Stimulated activated naive CD8-positive, alpha-beta T cell treated with anti-CD3 and anti-CD28 coated beads, Interleukin-15, Interleukin-2, amounts not matched to agents 100 U/mL and 50 U/mL, for 24 hours (primary cell): ENCODE measurements around the gene NSG1.

ENCODE experiments used
- ATAC-seq: fragments of 150-1000 bp; cut with Tn5 transposase; one replicate; pipeline ENCODE4 v1.10.0; 2021
- DNase-seq: peaks from one replicate; pipeline ENCODE4 v3.0.0; 2021

Gene NSG1

DNA sequence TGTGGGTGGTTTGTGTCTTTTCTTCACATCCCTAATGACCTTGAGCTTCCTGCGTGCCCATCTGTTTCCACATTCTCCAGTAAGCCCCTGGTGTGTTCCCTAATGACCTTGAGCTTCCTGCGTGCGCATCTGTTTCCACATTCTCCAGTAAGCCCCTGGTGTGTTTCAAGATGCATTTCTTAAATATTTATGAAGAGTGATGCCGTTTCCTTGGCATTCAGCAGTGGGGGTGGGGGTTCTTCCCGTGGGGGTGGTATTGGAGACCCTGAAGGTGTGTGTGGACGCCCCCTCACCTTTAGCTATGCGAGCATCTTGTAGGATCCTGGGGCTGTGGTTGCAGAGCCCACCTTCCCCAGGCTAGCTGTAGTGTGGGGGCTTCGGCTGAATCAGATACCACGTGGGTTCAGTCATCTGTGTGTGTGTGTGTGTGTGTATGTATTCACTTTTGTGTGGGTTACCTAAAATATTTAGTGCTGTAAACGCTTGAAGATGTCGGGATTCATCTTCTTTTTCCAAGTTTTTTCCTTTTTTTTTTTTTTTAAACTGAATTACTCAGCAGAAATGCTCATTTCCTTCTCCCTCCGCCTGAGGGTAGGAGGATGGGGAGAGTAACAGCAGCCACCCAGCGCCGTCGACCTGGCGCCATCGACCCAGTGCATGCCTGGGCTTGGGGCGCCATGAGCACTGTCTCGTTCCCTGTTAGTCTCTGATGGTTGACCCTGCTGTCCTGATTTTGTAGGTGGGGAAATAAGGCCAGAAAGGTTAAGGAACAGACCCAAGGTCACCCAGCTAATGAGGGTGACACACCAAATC lies 9.9 kb downstream of the NSG1 start:
- no peak for DNase-seq
- ATAC-seq: no peak

DNA sequence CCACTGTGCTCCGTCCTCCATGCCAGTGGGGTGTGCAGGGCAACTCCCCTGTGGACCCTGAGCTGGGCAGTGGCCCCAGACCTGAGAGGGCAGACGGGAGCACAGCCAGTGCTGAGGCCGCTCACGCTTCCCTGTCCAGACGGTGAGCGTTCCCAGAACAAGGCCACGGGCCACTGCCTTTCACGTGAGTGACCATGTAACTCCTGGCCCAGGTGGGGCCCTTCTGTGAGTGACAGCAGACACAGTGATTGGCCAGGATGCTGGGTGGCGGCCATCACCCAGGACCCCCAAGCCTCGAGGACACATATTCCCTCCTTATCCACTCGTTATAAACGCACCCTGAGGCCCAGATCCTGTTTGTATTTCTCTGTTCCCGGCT lies 10.5 kb downstream of the NSG1 start:
- DNase-seq: no peak
- no peak for ATAC-seq

DNA sequence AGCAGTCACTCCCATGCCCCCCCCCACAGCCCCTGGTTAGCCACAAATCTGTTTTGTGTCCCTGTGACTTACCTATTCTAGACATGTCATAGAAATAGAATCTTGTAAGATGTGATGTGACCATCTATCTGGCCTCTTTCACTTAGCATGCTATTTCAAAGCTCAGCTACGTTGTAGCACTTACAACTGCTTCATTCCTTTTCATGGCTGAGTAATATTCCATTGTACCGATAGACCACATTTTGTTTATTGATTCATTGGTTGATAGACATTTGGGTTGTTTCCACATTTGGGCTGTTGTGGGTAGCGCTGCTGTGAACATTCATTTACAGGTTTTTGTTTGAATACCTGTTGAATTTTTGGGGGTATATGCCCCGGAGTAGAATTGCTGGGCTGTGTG lies 11.5 kb downstream of the NSG1 start:
- ATAC-seq (no peak), DNase-seq (no peak)

DNA sequence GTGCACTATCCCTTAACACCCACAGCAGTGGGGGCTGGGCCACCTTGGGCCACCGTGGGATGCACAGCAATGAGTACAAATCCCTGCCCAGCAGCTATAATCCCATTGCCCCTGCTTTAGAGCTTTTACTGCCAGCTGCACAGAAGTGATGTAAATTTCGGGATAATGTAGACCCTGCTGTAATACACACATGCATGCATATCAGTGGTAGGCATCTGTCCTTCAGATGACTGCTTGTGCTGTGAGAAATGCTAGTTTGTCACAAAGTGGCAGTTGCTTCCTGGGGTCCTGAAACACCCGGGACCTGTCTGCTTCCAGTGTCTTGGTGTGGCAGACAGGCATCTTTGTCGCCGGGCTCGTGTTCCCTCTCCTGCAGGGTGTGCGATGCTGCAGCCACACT lies 14.1 kb downstream of the NSG1 start:
- ATAC-seq (no peak), DNase-seq (no peak)

DNA sequence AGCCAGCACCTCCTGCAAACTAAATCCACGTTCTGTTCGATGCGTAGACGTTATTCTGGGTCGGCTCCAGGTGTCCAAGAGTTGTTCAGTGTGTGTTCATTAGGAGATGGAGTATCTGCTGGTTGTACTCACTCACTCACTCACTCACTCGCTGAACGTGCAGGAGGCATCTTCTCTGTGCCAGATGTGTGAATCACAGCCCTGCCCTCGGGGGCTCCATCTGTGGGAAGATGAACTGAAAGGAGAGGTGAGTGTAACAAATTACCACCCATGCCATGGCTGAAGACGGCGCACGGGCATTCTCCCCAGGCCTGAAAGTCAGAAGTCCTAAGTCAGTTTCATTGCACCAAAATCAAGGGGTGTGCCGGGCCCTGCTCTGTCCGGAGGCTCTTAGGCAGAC lies 16.1 kb downstream of the NSG1 start:
- DNase-seq: no peak
- no peak for ATAC-seq

DNA sequence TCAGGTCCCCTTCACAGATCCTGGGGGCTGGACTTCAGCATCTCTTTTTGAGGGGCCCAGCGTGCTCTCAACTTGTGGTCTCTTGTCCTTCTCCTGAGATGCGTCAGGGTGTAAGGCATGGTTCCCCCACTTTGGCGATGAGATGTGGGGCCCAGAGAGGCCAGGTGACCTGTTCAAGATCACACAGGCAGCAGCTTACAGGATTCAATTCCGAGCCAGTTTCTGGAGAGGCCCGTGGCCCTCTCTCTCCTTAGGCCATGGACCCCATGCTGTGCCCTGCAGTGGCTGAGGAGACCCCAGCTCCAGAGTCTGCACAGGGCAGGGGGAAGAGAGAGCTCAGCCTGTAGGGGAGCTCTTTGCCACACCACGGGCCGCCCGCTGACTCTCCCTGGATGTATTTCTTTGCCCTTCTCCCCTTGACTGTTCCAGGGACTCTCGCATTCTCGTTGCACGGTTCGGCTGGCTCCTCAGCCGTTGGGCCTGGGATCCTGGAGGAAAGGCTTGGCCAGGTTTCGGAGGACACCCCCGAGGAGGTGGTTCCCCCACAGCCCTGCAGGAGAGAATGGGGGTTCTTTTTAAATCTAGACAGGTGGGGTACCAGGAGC lies 18.6 kb downstream of the NSG1 start:
- no peak for ATAC-seq

GRCh38 chr4:4406455-4407298 lies 19.8 kb downstream of the NSG1 start:
- no peak for DNase-seq
- peak; percentile 12 for ATAC-seq

More for the DNA sequence above, 18.6 kb downstream of the NSG1 start:
- DNase-seq: no peak

GRCh38 chr4:4407299-4408131 lies 20.6 kb downstream of the NSG1 start:
- ATAC-seq: peak; percentile 20
- no peak for DNase-seq

DNA sequence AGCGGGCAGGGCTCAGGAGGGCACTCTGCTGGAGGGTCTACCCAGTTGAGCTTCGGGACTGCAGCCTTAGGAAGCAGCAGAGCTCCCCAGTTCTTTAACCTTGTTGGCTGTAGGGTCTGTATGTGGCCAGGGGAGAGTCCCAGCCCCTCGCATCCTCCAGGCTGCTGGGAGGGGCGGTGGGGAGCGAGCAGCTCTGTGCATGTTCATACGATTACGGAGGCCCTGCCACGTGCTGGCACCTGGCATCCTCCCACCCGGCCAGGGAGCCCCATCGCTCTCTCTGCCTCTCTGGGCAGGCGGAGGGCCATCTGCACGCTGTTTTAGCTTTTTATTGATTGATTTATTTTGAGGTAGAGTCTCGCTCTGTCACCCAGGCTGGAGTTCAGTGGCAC lies 21.2 kb downstream of the NSG1 start:
- DNase-seq: no peak
- ATAC-seq: no peak

GRCh38 chr4:4408576-4409335 lies 21.9 kb downstream of the NSG1 start:
- DNase-seq (no peak), ATAC-seq (no peak)

- DNase-seq: no peak
- no peak for ATAC-seq
Measured at GRCh38 chr4:4409416-4410115, 22.7 kb downstream of the NSG1 start.

DNA sequence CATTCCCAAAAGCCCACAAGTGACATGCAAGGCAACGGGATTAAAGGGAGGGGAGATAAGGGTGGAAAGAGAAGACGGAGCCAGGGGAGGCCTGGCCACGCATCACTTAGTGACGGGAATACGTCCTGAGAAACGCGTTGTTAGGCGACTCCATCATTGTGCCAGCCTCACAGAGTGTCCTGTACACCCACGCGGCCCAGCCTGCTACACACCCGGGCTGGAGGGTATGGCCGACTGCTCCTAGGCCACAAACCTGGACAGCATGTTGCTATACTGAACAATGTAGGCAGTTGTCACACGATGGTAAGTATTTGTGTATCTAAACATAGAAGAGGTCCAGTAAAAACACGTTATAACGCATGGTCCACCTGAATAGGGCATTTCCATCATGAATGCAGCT lies 23.4 kb downstream of the NSG1 start:
- ATAC-seq (no peak), DNase-seq (no peak)

DNA sequence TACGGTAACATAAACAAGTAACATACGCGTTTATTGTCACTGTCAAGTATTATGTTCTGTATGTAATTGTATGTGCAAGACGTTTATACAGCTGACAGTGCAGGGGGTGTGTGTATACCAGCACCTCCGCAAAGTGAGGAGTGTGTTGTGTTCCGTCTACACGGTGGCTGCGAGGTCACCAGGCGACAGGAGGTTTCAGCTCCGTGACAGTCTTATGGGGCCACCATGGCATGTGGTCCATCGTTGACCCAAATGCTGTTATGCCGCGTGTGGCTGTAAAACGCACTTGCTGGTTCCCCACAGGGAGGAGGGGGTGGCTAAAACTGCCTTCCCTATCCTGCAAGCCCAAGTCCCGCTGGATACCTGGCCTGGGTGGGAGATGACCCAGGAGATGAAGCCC lies 25.0 kb downstream of the NSG1 start:
- ATAC-seq: no peak
- DNase-seq: no peak

DNA sequence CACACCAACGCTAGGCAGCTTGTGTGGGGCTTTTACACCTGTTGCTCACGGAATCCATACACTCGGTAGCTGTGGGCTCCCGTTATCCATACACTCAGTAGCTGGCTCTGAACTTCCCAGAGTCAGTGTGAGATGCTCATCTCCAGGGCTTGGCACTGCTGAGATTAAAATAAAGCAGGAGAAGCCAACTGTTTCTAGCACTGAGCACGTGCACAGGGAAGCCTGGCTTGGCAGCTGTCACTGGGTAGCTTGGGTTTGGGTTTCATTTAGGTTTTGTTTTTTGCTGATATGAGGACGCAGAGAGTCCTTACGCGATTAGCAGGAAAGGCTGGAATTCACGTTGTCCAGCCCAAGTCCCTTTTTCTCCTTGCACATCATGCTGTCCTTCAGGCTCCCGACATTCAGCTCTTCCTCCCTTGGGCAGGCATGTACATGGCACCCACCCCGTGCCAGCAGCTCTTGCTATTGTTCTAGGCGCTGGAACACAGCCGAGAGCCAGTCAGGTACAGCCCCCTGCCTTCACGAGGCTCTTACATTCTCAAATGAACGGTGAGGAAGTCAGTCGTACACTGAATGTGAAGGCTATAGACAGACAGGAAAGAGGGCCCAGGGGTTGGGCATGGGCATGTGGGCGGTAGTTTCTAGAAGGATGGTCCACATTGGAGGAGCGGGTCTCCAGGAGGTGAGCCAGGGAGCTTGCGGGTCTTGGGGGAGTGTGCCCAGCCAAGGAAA lies 25.9 kb downstream of the NSG1 start:
- DNase-seq: no peak
- ATAC-seq: no peak

GRCh38 chr4:4413373-4413725 lies 26.4 kb downstream of the NSG1 start:
- no peak for DNase-seq
- no peak for ATAC-seq

GRCh38 chr4:4413806-4414205 lies 26.9 kb downstream of the NSG1 start:
- ATAC-seq (no peak), DNase-seq (no peak)

DNA sequence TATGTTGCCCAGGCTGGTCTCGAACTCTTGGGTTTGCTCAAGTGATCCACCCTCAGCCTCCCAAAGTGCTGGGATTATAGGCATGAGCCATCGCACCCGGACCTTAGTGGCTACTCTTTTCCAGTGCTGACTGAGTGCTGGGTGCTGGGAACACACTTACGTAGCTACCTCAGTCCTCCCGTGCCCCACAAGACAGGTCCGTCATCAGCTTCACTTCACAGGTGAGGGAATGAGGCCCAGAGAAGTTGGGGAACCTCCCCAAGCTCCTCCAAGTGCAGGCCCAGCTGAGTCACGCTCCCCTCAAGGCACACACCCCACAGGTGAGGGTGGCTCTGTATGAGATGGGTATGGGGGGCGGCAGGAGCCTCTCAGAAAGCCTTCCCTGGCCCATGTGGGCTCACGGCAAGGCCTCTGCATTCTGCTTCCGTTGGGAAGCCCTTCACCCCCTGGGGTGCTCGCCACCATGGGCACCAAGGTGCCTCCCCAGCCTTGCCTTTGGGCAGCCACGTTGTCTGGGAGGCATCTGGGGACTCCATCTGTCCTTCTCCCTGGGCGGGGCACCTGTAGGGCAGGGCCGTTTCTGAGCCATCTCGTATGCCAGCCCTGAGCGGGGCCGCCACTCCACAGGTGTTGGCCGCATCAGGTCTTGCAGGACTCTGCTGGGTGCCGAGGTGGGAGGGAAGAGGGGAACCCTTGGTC lies 28.4 kb downstream of the NSG1 start:
- ATAC-seq: no peak
- no peak for DNase-seq

DNA sequence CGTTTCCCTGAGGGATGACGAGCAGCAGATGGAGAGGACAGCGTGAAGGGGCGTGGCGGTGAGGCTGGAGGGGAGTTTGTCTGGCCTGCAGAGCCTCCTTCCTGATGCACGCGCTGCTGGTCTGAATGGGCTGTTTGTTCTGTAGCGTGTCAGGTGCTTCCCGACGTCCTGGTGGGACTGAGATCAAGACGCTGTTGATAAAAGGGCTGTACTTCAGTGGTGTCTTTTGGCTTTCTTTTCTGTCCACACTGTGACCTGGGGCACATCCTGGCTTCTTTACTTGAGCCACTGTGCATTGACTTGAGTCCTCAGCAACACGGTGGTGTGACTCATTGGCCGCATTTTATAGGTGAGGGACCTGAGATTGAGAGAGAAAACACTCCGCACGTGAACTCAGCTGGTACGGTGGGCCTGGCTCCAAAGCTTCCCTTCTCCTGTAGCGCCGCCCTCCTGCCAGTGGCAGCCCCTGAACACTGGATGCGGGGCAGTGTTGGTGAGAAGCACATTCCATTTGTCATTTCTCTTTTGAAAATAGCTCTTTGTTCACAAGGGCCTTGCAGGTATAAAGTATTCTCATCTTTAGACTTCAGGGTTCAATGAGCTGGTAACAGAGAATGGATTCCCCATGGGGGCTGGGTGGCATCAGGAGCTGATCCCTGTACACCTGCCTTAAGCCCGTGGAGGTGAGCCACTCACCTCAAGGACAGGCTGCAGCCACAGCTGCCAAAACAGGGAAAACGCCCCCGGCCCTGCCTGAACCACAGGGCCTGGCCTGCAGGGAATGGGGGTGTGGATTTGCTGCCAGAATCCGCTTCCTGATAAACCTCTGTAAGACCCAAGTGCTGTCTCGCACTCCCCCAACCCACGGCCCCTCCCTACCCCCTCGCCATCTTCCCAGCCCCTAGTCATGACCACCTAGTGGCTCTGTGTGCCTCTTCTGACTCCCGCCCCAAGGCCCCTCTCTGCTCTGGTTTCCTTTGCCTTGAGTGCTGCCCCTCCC lies 29.2 kb downstream of the NSG1 start:
- ATAC-seq: no peak
- no peak for DNase-seq
